GM21529 (cell line): ENCODE data around the gene RCBTB1.
"Not testable (repeated sequence)": the region's sequence is repeated elsewhere in the genome, so short reads cannot be mapped to it uniquely, and the experiment has no call there.

Experiments used
- ATAC-seq: cut with Tn5 transposase; IDR thresholded peaks from one replicate; pipeline ENCODE4 v1.9.1; 2021; ENCODE audit not compliant: unreplicated experiment

The RCBTB1 gene

DNA sequence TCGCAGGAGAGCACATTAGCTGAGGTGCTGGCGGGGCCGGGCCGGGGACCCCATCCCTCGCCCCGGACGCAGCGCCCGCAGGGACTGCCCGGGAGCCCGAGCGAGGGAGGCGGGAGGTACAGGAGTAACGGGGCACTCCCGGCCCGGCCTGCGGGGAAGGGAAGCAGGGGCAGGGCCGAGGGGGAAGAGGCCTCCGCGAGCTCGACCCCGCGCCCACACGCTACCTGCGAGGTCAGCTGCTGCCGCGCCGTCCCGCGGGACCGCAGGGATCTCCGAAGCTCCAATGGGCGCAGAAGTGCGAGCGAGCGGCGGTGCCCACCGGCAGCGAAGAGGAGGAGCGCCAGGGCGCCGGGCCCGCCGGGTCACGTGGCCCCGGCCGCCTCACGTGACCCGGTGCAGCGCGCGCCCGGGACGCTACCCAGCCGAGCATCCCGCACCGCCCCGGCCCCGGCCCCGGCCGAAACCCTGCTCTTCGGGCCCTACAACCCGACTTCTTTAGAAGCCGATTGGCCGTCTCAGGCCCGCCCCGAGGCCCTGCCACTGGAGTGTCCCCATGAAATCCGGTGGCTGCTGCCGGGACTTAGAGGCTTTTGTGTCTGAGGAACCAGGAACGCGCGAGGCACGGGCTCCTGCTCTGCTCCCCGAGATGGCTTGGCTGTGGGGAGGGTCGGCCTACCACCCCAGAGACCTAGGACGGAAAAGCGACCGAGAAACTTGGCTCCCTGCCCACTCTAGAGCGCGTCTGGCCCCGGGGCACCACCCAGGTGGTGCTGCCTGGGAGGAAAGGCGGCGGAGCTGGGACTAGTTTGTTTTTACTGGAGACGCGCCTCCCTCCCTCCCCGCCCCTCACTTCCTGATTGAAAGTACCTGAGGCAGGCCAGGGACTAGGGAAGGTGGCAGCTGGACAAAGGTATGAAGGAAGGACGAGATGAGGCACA lies at the start of gene RCBTB1:
Gene RCBTB1, minus strand, starts transcription at position 339 of the 938 bp plus-strand sequence. CDS start 18,279 bp downstream, outside the sequence.
- ATAC-seq, result peak; percentile 94

DNA sequence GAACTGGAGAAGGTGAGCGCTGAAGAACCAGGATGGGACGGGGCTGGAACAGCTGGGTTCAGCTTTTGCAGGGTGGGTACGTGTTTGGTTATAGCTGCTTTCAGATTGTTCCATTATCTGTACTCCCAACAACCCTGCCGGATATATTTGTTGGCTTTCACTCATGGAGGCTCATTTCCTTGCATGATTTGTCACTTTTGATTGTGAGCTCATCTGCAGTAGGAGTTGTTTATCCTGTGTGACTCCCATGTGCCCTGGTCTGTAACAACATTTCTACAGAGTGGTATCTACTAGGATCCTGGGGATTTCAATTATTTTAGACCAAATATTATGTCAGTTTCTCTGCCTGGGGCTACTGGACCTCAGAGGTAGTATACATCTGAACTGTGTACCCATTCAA lies 48.4 kb upstream of the RCBTB1 start:
- no peak for ATAC-seq

DNA sequence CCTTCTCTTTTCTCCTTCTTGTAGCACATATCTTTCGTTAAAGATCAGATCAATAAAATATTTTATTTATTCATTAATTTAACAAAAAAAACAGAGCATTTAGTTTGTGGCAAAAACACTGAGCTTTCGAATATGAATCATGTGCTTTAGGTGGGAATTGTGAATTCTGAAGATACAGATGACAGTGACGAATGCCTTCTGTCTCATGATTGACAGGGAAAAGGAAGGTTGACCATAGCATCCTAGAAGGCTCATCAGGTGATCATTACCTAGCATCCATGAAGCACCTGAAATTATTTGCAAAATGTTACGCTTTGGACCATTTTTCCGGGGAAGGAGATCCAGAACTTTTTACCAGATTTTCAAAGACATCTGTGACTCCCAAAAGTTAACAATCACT lies 46.8 kb upstream of the RCBTB1 start:
- ATAC-seq, result no peak

DNA sequence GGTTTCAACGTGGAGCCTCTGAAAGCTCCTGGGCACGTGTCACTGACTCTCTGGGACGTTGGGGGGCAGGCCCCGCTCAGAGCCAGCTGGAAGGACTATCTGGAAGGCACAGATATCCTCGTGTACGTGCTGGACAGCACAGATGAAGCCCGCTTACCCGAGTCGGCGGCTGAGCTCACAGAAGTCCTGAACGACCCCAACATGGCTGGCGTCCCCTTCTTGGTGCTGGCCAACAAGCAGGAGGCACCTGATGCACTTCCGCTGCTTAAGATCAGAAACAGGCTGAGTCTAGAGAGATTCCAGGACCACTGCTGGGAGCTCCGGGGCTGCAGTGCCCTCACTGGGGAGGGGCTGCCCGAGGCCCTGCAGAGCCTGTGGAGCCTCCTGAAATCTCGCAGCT lies 45.2 kb upstream of the RCBTB1 start:
- ATAC-seq, result no peak

DNA sequence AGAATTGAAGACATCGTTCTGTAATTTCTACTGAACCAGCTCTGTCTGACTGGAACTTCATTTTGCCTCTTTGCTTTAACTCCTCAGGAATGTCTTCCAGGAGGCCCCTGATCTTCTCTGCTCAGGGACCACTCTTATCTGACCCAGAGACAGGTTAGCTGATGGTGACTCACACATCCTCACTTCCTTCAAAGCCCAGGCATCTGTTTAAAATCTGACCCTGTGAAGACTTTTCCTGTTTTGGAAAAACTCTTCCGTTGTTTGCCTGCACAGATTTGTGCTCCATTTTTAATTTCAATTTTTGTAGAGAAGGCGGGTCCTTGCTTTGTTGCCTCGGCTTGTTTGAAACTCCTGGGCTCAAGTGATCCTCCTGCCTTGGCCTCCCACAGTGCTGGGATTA lies 44.6 kb upstream of the RCBTB1 start:
- ATAC-seq, result no peak

DNA sequence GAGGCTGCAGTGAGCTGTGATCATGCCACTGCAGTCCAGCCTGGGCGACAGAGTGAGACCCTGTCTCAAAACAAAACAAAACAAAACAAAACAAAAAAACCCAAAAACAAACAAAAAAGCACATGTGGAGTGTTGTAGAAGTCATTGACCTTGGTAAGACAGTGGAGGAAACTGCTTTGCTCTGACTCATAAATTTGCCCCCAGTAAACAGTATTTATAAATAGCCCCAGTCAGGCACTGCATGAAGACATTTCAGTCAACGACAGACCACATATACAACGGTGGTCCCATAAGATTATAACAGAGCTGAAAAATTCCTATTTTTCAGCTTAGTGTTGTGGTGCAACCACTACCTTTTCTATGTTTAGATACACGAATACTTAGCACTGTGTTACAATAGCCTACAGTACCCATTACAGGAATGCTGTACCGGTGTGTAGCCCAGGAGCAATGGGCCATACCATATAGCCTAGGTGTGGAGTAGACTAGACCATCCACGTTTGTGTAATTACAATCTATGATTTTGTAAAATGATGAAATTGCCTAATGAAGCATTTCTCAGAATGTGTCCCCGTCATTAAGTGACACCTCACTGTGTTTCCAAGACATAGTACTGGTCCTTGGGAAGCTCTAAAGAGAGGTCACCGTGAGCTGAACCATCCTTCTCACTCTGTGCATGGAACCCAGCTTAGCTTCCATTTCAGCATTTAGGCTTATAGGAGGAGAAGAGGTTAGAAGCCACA lies 44.0 kb upstream of the RCBTB1 start:
- ATAC-seq, result no peak

DNA sequence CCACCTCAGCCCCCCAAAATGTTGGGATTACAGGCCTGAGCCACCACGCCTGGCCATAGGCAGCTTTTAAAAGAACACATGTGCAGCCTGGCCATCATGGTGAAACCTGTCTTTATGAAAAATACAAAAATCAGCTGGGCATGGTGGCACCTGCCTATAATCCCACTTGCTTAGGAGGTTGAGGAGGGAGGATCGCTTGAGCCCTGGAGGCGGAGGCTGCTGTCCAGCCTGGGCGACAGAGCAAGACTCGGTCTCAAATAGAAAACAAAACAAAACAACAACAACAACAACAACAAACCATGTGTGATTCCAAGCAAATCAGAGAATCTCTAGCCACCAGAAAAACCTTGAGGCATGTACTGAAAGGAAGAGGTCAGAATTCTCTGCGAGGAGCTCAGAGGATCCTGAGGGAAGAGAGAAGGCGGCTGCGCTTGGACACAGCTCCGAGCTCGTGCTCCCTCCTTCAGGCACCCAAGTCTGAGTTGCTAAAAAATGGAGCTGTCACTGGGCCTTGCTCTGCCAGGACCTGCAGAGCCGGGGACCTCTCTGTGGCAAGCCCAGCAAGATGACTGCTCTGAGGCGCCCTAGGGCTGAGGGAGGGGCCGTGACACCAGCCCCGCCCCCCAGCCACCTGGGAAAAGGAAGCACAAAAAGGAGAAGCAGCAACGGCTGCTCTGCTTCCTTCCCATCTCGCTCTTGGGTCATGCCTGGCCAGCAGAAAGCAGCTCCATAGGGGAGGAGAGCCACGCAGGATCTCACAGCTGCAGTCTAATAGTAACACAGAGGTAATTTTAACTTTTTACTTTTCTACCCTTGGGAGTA lies 42.7 kb upstream of the RCBTB1 start, which contains the start of gene ARL11:
Gene ARL11, plus strand, starts transcription at position 677 of the 822 bp plus-strand sequence. CDS start 1,941 bp downstream, outside the sequence.
- ATAC-seq, result peak; percentile 96

DNA sequence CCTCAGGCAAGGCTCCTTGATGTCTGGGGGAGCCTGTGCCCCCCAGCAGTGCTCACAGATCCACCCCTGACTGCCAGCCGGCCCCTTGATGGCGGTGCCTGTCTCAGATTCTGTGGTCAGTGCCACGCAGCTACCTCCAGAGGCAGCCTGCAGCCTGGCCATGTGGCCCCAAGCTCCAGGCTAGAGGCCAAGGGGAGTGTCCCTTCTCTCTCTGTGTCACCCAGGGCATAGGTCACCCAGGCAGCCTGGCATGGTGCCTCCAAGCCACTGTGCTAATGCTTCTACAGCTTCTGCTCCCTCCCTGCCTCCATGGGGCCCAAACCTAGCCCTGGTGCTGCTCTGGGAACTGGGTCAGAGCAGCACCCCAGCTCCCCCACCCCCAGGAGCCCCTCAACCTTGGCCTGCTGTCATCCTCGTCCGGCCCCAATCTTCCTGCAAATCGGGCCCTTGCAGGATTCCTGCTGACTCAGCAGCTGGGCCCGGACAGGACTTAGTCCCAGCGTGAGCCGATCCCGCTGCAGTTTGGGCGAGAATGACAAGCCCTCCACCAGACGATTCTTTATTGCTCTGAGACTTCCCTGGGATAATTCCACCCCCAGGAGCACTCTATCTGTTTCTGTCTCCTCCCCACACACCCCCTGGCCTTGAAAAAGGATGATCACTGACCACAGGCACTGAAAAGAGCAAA lies 40.2 kb upstream of the RCBTB1 start:
- no peak for ATAC-seq

DNA sequence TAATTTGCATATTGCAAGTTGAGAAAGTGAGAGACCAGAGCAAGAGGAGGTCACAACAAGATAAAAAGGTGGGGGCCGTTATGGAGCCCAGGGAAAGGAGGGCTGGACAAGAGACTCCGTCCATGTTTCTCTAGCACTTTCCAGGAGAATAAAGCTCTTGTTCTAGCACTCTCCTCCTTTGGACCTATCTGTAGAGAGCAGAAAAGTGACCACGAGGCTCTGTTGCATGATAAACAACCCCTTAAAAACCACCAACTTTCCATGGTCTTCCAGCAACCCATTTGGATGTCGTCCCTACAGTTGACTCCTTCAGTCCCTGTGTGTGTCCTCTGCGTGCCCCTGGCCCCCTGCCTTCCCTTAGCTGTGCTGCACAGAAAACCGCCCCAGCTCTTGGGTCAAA lies 38.9 kb upstream of the RCBTB1 start:
- ATAC-seq, result no peak

DNA sequence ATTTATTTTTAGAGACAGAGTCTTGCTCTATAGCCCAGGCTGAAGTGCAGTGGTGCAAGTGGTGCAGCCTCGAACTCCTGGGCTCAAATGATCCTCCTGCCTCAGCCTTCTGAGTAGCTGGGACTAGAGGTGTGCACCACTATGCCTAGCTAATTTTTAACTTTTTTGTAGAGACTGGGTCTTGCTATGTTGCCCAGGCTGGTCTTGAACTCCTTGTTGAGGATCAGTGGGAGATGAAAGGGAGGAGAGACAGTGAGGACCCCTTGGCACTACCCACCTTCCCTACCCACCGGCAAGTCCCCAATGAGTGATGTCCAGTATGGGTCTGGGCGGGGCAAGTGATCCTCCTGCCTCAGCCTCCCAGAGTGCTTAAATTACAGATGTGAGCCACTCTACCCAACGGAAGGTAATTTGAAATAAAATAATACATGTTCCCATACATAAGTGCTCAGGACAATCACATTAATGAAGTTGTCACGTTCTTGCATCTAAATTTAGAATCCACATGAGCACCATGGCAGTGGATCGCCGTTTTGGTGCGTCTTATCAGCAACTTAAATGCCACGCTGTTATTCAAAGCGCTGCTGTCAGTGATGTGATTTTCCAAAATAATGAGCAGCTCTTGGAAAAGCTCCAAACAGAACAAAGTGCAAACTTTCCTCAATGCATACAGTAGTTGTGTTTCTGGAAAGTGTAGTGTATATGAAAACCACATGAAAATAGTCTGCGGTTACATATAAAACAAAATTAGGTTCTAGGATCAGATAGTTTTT lies 37.0 kb upstream of the RCBTB1 start:
- no peak for ATAC-seq

DNA sequence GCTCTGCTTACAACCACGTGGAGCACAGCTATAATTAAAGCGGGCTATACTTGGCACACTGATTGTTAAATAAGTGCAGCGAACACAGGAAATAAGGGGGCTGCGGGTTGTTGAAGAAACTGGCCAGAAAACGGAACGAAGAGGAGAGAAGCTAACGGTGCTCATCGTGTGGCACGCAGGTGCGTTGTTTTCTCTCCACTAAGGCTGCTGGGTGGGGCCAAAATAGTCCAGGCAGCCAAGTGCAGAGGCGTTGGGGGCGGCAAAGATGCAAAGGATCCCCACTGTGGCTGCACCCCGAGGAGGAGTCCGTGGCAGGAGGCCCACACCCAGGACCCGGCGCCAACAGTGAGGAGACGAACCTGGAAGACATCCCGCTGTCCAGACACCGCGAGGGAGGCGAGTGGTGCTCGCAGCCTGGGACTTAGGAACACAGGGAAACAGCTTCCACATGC lies 34.8 kb upstream of the RCBTB1 start:
- ATAC-seq, result peak; percentile 76

DNA sequence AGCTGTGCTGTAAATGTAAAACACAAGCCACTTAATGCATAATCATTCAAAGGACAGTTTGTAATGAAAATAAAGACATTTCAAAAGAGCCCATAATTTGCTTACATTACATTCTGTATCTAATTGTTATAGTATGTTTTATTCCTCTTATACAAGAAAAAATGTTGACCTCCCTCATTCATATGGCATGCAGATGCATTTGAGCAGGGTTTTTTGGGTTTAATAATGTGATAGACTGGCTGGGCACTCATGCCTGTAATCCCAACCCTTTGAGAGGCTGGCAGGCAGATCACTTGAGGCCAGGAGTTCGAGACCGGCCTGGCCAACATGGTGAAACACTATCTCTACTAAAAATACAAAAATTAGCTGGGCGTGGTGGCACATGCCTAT lies 31.3 kb upstream of the RCBTB1 start:
- ATAC-seq, result no peak

DNA sequence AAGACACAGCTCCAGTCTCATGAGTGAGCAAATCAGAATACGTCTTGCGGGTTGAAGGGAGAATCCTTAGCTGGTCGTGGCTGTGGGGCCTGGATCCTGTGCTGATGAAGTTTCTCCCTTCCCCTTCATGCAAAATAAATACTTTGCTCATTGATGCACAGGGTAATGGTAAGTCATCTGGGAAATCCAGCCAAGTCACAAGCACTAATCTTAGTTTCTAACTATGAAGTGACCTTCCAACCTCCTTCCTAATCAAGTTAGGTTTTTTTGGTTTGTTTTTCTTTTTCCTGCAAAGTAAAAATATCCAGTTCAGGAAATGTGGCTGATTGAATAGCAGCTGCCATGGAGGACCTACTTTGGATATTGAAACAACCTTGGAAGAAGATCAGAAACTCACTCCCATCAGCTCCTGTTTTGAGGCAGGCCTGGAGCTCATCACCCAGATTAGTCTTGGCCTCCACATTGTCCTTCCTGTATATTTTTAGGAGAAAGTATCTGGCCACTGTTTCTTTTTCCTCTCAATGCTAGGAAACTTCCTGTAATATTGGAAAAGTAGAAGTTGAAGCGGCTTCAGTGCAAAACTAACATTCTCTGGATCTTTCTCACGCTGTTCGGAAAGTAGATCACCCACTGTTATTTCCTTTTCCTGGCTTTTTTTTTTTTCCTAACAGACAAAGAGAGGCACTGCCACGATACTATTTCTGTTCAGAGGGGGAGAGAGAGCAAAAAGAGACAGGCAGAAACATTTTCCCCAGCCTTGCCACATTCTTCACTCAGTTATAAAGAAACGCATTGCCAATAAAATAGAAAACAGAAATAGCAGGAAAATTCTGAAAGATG lies 30.7 kb upstream of the RCBTB1 start:
- no peak for ATAC-seq

DNA sequence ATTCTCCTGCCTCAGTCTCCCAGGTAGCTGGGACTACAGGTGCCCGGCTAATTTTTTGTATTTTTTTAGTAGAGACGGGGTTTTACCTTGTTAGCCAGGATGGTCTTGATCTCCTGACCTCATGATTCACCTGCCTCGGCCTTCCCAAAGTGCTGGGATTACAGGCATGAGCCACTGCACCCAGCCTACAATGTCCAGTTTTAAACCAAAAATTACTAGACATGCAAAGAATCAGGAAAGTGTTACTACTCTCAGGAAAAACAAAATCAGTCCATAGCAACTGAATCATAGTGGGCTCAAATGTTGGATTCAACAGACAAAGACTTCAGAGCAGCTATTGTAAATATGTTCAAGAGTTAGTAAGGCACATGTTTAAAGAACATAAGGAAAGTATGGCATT lies 26.7 kb upstream of the RCBTB1 start:
- not testable (repeated sequence) for ATAC-seq

DNA sequence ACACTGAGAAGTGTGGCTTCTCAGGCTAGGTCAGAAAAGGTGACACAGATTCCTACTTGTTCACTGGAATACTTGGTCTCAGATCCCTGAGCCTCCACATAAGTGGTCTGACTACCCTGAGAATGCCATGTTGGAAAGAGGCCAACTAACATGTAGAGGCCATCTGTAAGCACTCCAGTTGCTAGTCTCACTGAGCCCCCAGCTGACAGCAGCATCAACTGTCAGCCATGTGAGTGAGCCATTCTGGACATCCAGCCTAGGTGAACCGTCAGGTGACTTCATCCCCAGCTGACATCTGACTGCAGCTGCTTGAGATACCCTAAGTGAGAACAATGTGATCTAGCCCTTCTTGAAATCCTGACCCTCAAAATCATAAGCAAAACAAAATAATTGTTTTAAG lies 24.8 kb upstream of the RCBTB1 start:
- ATAC-seq, result no peak

DNA sequence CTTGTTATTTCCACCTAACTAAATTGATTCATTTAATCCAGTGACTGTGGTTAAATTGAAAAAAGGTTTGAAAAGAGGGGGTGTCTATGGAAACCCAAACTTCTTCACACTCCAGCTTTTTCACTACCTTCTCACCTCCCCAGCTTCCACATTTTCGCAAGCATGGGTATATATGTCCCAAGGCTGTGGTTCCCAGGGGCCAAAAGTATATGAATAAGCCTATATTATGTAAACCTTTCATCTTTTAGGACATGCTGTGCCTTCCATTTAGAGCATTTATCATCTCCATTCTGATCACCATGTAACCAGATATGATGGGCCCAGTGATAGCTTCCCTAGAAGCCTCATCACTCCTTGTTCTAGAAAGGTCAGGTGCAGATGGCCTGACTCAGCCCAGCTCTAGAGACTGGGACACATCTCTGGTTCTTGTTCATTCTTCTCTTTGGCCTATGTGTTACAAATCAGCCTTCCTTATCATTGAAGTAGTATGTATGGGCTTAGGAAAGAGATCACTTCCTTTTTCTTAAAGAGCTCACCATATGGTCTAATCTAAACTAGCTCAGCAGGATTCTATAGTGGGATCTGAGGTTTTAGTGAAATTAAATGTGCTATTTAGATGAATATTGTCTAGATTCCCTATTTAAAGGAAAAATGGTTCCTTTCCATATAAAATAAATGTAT lies 23.4 kb upstream of the RCBTB1 start:
- ATAC-seq, result no peak

DNA sequence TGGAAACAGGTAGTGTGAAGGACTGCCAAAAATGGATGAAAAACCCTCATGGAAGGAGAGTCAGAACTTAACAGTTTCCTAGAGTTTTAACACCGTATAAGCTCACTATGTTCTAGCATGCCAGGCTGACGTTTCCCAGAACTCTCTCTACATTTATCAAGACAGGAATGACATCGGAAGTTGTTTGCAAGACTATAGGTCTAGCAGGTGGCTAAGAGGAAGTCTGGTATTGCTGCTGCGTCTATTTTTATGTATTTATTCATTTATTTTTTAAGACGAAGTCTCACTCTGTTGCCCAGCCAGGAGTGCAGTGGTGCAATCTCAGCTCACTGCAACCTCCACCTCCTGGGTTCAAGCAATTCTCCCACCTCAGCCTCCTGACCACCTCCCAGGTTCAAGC lies 22.4 kb upstream of the RCBTB1 start:
- ATAC-seq, result no peak
